Adrenal gland (tissue), 12 donors: ENCODE measurements around the gene KHDRBS1. TPM values are rescaled to one million over a fixed set of nuclear protein-coding genes. Genes with fewer than 3 reads are reported as not detected.

Experiments
- DNase-seq, 7 donors: peaks; one replicate each; pipeline ENCODE4 v3.0.0-alpha.2; 2019 to 2020
- H3K27ac ChIP-seq, 5 donors: fragments of 200-600 bp; sonication (generic) in 4 of 5; 1 replicate in 3 of 5; 2 replicates in 2 of 5; pipeline versions ENCODE4 v1.5.1 to v1.8.0; 2016 to 2020; ENCODE audit warnings: mild to moderate bottlenecking in 1 of 5
- H3K27me3 ChIP-seq: fragments of 200-600 bp; 2 replicates; pipeline ENCODE4 v1.8.0; 2021
- H3K36me3 ChIP-seq, 2 donors: fragments of 200-600 bp; replicated peaks in 1 of 2; 1 replicate in 1 of 2; 2 replicates in 1 of 2; pipeline versions ENCODE4 v1.5.1 to v1.8.0; 2018 to 2022
- H3K4me1 ChIP-seq, 2 donors: fragments of 200-600 bp; replicated peaks in 1 of 2; 1 replicate in 1 of 2; 2 replicates in 1 of 2; pipeline versions ENCODE4 v1.5.1 to v1.8.0; 2018 to 2021
- H3K4me3 ChIP-seq, 4 donors: fragments of 200-600 bp; sonication (generic) in 3 of 4; one replicate each; pipeline ENCODE4 v1.5.1; 2016 to 2018
- H3K9me3 ChIP-seq, 3 donors: fragments of 200-600 bp; sonication (generic) in 1 of 3; replicated peaks in 1 of 3; 1 replicate in 2 of 3; 2 replicates in 1 of 3; pipeline versions ENCODE4 v1.5.1 to v1.8.0; 2016 to 2021
- CTCF ChIP-seq, 6 experiments: fragments of 450-650 bp in 4 of 6; fragments of 200-600 bp in 2 of 6; sonication (generic) in 1 of 6; IDR thresholded peaks; 1 replicate in 5 of 6; 2 replicates in 1 of 6; pipeline versions ENCODE4 v1.5.1 to v1.8.0; 2016 to 2021; ENCODE audit warnings: antibody characterized with exemption in 6 of 6, mild to moderate bottlenecking in 2 of 6, moderate library complexity in 1 of 6
- POLR2A ChIP-seq, 2 donors: fragments of 450-650 bp; IDR thresholded peaks; one replicate each; pipeline ENCODE4 v1.6.1; 2017; ENCODE audit warnings: antibody characterized with exemption in 2 of 2, mild to moderate bottlenecking in 2 of 2, moderate library complexity in 1 of 2
- WGBS, 4 donors: extraction: QIAGEN DNeasy Blood & Tissue Kit in 2 of 4; methylation state at CpG; one replicate each; pipeline versions ENCODE4 v1.1.5 to v1.1.7; 2013 to 2017; 5-methylcytosine and 5-hydroxymethylcytosine counted together
- intact Hi-C, 2 donors: fragments of 100-400 bp; cut with DNase I; formaldehyde crosslinking; loops; one replicate each; pipeline versions ENCODE4 v1.14.1 to v1.15.0; 2022 to 2023
- polyA plus RNA-seq, 3 donors: library from polyadenylated mRNA; stranded (reverse); fragments of 200-250 nt in 2 of 3; fragments of 350-450 nt in 1 of 3; fragmentation: Illumina TruSeq in 1 of 3; extraction: RNeasy Lipid Tissue Mini Kit (QIAGEN cat#74804) in 1 of 3; gene quantifications; one replicate each; pipeline ENCODE4 v1.2.3, GENCODE V29; 2013 to 2014
- total RNA-seq, 9 donors: library from RNA; depleted of rRNA in 4 of 9; stranded (reverse); fragments of >200 nt in 4 of 9; fragments of 120-200 nt in 1 of 9; fragmentation: NEBNext Ultra II Directional in 1 of 9; extraction: Animal tissue kit (Norgen Biotek cat#: 25700) in 1 of 9; gene quantifications; one replicate each; pipeline versions ENCODE4 v1.1.0 to v1.2.4, GENCODE V29; 2013 to 2023
- donor health status: healthy with polysubstance abuse.
- donor health status: Bipolar disorder and iron deficiency.
- donor health status: DM: yes; HTN: yes; CAD: no.
- donor health status: DM: no; HTN: no; CAD: no.
- donor health status: DM: no; HTN: no; CAD: no.
- donor health status: DM: yes; HTN: yes; CAD: no.

Gene KHDRBS1
- total and polyA plus RNA-seq, 12 donors, result 37.3 to 108 (median 72.8) TPM

- Histone ChIP-seq H3K27me3 (no peaks in the 10 kb centered on the region), H3K4me1 (no peaks in the 10 kb centered on the region), H3K27ac (peak overlapping the region in 1 of 5 donors; percentile 7), H3K4me3 (no peak overlapping the region), H3K9me3 (no peaks in the 10 kb centered on the region), H3K36me3 (peaks cover 0 to 60% of the 10 kb centered on the region in 2 donors)
- WGBS, 4 donors, result 77 to 92% (median 84%) methylated on average over 2 of the region's 2 CpGs
- no peak for TF ChIP-seq POLR2A (IDR thresholded peaks at IDR 0.05)
- no peak for TF ChIP-seq CTCF (IDR thresholded peaks at IDR 0.05)
- intact Hi-C loops, result no loop called here
- no peak for DNase-seq
Observed at GRCh38 chr1:32045772-32046171, 32.1 kb downstream of the KHDRBS1 start.

GRCh38 chr1:32047701-32048100 is 34.0 kb downstream of the KHDRBS1 start:
- H3K27me3 ChIP-seq, result no peaks in the 10 kb centered on the region
- peaks cover 0 to 62% of the 10 kb centered on the region in 2 donors for H3K36me3 ChIP-seq
- no peak overlapping the region for H3K27ac ChIP-seq
- TF ChIP-seq POLR2A (IDR thresholded peaks at IDR 0.05) (no peak), CTCF (IDR thresholded peaks at IDR 0.05) (no peak)
- no peaks in the 10 kb centered on the region for H3K4me1 ChIP-seq
- intact Hi-C loops, result no loop called here
- no peaks in the 10 kb centered on the region for H3K9me3 ChIP-seq
- no peak overlapping the region for H3K4me3 ChIP-seq
- DNase-seq, result no peak

- no peak for TF ChIP-seq CTCF (IDR thresholded peaks at IDR 0.05)
- no peak for TF ChIP-seq POLR2A (IDR thresholded peaks at IDR 0.05)
Observed at GRCh38 chr1:32048440-32048839, 34.8 kb downstream of the KHDRBS1 start.

GRCh38 chr1:32051706-32052105 is 38.0 kb downstream of the KHDRBS1 start:
- intact Hi-C loops, result no loop called here
- Histone ChIP-seq H3K27ac (no peak overlapping the region), H3K9me3 (no peaks in the 10 kb centered on the region), H3K4me3 (no peak overlapping the region), H3K4me1 (no peaks in the 10 kb centered on the region), H3K36me3 (peaks cover 0 to 70% of the 10 kb centered on the region in 2 donors), H3K27me3 (no peaks in the 10 kb centered on the region)
- DNase-seq, result no peak
- 89 to 100% (median 96%) methylated on average over 1 of the region's 1 CpG for WGBS, 4 donors
- TF ChIP-seq CTCF (IDR thresholded peaks at IDR 0.05) (no peak), POLR2A (IDR thresholded peaks at IDR 0.05) (no peak)

More at GRCh38 chr1:32048440-32048839, 34.8 kb downstream of the KHDRBS1 start:
- H3K9me3 ChIP-seq, result no peaks in the 10 kb centered on the region
- no peaks in the 10 kb centered on the region for H3K27me3 ChIP-seq
- no peak overlapping the region for H3K4me3 ChIP-seq
- intact Hi-C loops, result no loop called here
- no peaks in the 10 kb centered on the region for H3K4me1 ChIP-seq
- WGBS, 4 donors, result 69 to 77% (median 73%) methylated on average over 2 of the region's 2 CpGs
- H3K36me3 ChIP-seq, result peaks cover 0 to 61% of the 10 kb centered on the region in 2 donors
- DNase-seq, result no peak
- no peak overlapping the region for H3K27ac ChIP-seq
